IMR-90 (cell line): ENCODE data around the gene RGPD5. TPM values are rescaled to one million over a fixed set of nuclear protein-coding genes. Genes with fewer than 3 reads are reported as not detected.
"Not testable (repeated sequence)": the region's sequence is repeated elsewhere in the genome, so short reads cannot be mapped to it uniquely, and the experiment has no call there.

Experiments used
- ATAC-seq: fragments of 200-7000 bp; cut with Tn5 transposase; 2 replicates; pipeline ENCODE4 v1.9.1; 2020; ENCODE audit warnings: low read depth, mild to moderate bottlenecking, moderate library complexity
- BruUV-seq: library from RNA; stranded (reverse); fragments of 400-500 nt; replicated peaks from 2 replicates; lab custom pipeline; 2021; lab: Mats Ljungman, UMichigan
- CTCF ChIA-PET: fragments of 300-600 bp; formaldehyde crosslinking; extraction: SDS; loops from one replicate; lab custom pipeline; 2021; ENCODE audit warnings: antibody characterized with exemption; lab: Yijun Ruan, JAX
- POLR2A ChIA-PET: fragments of 300-600 bp; sonication (Branson Sonifier 250); formaldehyde crosslinking; loops from one replicate; lab custom pipeline; 2022; ENCODE audit warnings: antibody characterized with exemption; ENCODE audit not compliant: unreplicated experiment; lab: Charles Lee
- DNase-seq: peaks from one replicate; pipeline ENCODE4 v3.0.0; 2013
- H2AFZ ChIP-seq: replicated peaks from 2 replicates; pipeline ENCODE3; 2013; ENCODE audit warnings: low read length, mild to moderate bottlenecking; ENCODE audit not compliant: poor library complexity
- H2AK5ac ChIP-seq: 2 replicates; pipeline ENCODE4 v1.6.1; 2013; ENCODE audit warnings: low read depth, low read length, inconsistent platforms
- H2AK9ac ChIP-seq: replicated peaks from 2 replicates; pipeline ENCODE3; 2013; ENCODE audit warnings: mild to moderate bottlenecking, low read depth, low read length, moderate library complexity; ENCODE audit not compliant: poor library complexity
- H2BK120ac ChIP-seq: 2 replicates; pipeline ENCODE4 v1.6.1; 2013; ENCODE audit warnings: low read depth, low read length, inconsistent platforms
- H2BK15ac ChIP-seq: 3 replicates; pipeline ENCODE4 v1.6.1; 2013; ENCODE audit warnings: low read depth, low read length, inconsistent platforms
- H2BK20ac ChIP-seq: 2 replicates; pipeline ENCODE4 v1.6.1; 2013; ENCODE audit warnings: low read depth, mild to moderate bottlenecking, inconsistent platforms, low read length, moderate library complexity
- H2BK5ac ChIP-seq: 2 replicates; pipeline ENCODE4 v1.6.1; 2013; ENCODE audit warnings: mild to moderate bottlenecking, low read depth, low read length, inconsistent platforms; ENCODE audit not compliant: poor library complexity, severe bottlenecking
- H3K14ac ChIP-seq: replicated peaks from 2 replicates; pipeline ENCODE4 v1.6.1; 2013; ENCODE audit warnings: low read depth, low read length, inconsistent platforms
- H3K18ac ChIP-seq: 2 replicates; pipeline ENCODE4 v1.6.1; 2013; ENCODE audit warnings: low read depth, low read length, control low read depth
- H3K23ac ChIP-seq: 2 replicates; pipeline ENCODE4 v1.6.1; 2013; ENCODE audit warnings: low read depth, low read length, inconsistent platforms
- H3K27ac ChIP-seq: 2 replicates; pipeline ENCODE4 v1.5.1; 2013; ENCODE audit warnings: mild to moderate bottlenecking, control low read depth, low read length; ENCODE audit not compliant: insufficient read depth
- H3K27me3 ChIP-seq: 2 replicates; pipeline ENCODE4 v1.6.1; 2013; ENCODE audit warnings: low read length; ENCODE audit not compliant: control insufficient read depth, insufficient read depth
- H3K36me3 ChIP-seq: 2 replicates; pipeline ENCODE4 v1.6.1; 2013; ENCODE audit warnings: low read length, mixed read lengths; ENCODE audit not compliant: control insufficient read depth, insufficient read depth
- H3K4ac ChIP-seq: 2 replicates; pipeline ENCODE4 v1.6.1; 2013; ENCODE audit warnings: low read depth, low read length, inconsistent platforms
- H3K4me1 ChIP-seq: 2 replicates; pipeline ENCODE4 v1.6.1; 2013; ENCODE audit warnings: low read length, mixed read lengths; ENCODE audit not compliant: control insufficient read depth, insufficient read depth
- H3K4me2 ChIP-seq: 2 replicates; pipeline ENCODE4 v1.6.1; 2013; ENCODE audit warnings: low read depth, mild to moderate bottlenecking, control low read depth, low read length, moderate library complexity
- H3K4me3 ChIP-seq: 2 replicates; pipeline ENCODE4 v1.5.1; 2013; ENCODE audit warnings: low read depth, mild to moderate bottlenecking, control low read depth, low read length, moderate library complexity; ENCODE audit not compliant: insufficient read depth
- H3K56ac ChIP-seq: 2 replicates; pipeline ENCODE4 v1.6.1; 2013; ENCODE audit warnings: low read length, inconsistent platforms; ENCODE audit not compliant: insufficient read depth; ENCODE audit errors: extremely low read depth
- H3K79me1 ChIP-seq, 2 experiments: 2 replicates each; pipeline ENCODE4 v1.6.1; 2013; ENCODE audit warnings: low read length in 2 of 2, inconsistent platforms in 1 of 2, low read depth in 1 of 2
- H3K9ac ChIP-seq: 2 replicates; pipeline ENCODE4 v1.6.1; 2013; ENCODE audit warnings: low read depth, low read length, control low read depth
- H3K9me1 ChIP-seq: 2 replicates; pipeline ENCODE4 v1.6.1; 2013; ENCODE audit warnings: low read length, inconsistent platforms; ENCODE audit not compliant: insufficient read depth
- H3K9me3 ChIP-seq: 2 replicates; pipeline ENCODE4 v1.6.1; 2013; ENCODE audit warnings: low read length; ENCODE audit not compliant: control insufficient read depth, insufficient read depth
- H4K20me1 ChIP-seq: 2 replicates; pipeline ENCODE4 v1.6.1; 2013; ENCODE audit warnings: low read length, inconsistent platforms; ENCODE audit not compliant: insufficient read depth
- H4K5ac ChIP-seq: 2 replicates; pipeline ENCODE4 v1.6.1; 2013; ENCODE audit warnings: mild to moderate bottlenecking, low read depth, low read length, control low read depth
- H4K8ac ChIP-seq, 2 experiments: 2 replicates each; pipeline ENCODE4 v1.6.1; 2013; ENCODE audit warnings: low read depth in 2 of 2, low read length in 2 of 2, control low read depth in 1 of 2, inconsistent platforms in 1 of 2
- H4K91ac ChIP-seq: 2 replicates; pipeline ENCODE4 v1.6.1; 2013; ENCODE audit warnings: low read depth, low read length, inconsistent platforms; ENCODE audit not compliant: insufficient read depth
- WGBS, 2 experiments: methylation state at CpG; one replicate each; pipeline versions ENCODE4 v1.1.5 to v1.1.7; 2013; ENCODE audit warnings: missing lambda C conversion rate in 2 of 2; ENCODE audit not compliant: insufficient read length in 1 of 2; ENCODE audit errors: extremely low coverage in 2 of 2; 5-methylcytosine and 5-hydroxymethylcytosine counted together
- dilution Hi-C: fragments of 300-500 bp; cut with HindIII; formaldehyde crosslinking; loops from one replicate; pipeline ENCODE4 v1.14.3; 2018; ENCODE audit warnings: low sequenced_read_pairs; ENCODE audit not compliant: unreplicated experiment
- in situ Hi-C: fragments of 300-500 bp; cut with MboI; formaldehyde crosslinking; loops from 3 replicates; pipeline ENCODE4 v1.14.3; 2019; ENCODE audit warnings: low sequenced_read_pairs, inconsistent platforms, mixed read lengths
- intact Hi-C: fragments of 100-400 bp; cut with micrococcal nuclease; formaldehyde crosslinking; loops from 2 replicates; pipeline ENCODE4 v1.10.0; 2022
- polyA plus RNA-seq, 3 experiments: library from polyadenylated mRNA; depleted of rRNA; stranded (reverse); fragments of >200 nt; gene quantifications; 2 replicates each; pipeline ENCODE4 v1.2.3, GENCODE V29; 2012; ENCODE audit warnings: low replicate concordance in 1 of 3
- total RNA-seq: library from RNA; depleted of rRNA; stranded (reverse); fragments of >200 nt; gene quantifications from 2 replicates; pipeline ENCODE4 v1.2.3, GENCODE V29; 2012

Gene RGPD5
- total and polyA plus RNA-seq, 2 of the 4 experiments (the other 2 are of a cell fraction), result 2.5 to 14.3 TPM

DNA sequence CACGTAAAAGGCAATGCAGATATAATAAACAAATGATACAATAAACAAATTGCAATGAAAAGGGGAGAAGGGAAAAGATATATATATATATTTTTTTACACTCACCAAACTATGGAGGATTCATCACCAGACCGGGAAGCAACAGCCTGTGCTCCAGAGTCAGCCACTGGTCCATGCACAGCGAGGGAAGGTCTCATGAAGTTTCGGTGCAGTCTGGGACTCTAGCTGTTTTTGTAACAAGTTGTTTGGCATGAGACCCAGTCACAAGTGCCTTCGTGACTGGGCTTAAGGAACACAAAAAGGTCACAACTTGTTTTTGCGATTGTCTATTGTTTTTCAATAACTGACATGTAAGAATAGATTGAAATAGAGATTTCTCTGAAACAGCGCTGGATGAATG, 99.6 kb downstream of the RGPD5 start:
- H3K4ac ChIP-seq, H3K27ac ChIP-seq, H3K9me1 ChIP-seq, H3K9ac ChIP-seq, H3K18ac ChIP-seq, CTCF ChIA-PET, H3K14ac ChIP-seq, H2BK120ac ChIP-seq, H3K9me3 ChIP-seq, H2BK20ac ChIP-seq, DNase-seq, H2AFZ ChIP-seq, H3K23ac ChIP-seq, H3K79me1 ChIP-seq, H3K4me1 ChIP-seq, intact Hi-C loops, H3K36me3 ChIP-seq, H3K4me3 ChIP-seq, H2BK5ac ChIP-seq, H4K5ac ChIP-seq, POLR2A ChIA-PET, dilution Hi-C loops, in situ Hi-C loops, H4K20me1 ChIP-seq, H3K56ac ChIP-seq, H2AK9ac ChIP-seq, H3K27me3 ChIP-seq, ATAC-seq, H2BK15ac ChIP-seq, H4K8ac ChIP-seq, BruUV-seq, H3K4me2 ChIP-seq, H2AK5ac ChIP-seq, H4K91ac ChIP-seq: not testable (repeated sequence)
- no CpG with 5 or more reads among the region's 7 CpGs for WGBS, 2 experiments

DNA sequence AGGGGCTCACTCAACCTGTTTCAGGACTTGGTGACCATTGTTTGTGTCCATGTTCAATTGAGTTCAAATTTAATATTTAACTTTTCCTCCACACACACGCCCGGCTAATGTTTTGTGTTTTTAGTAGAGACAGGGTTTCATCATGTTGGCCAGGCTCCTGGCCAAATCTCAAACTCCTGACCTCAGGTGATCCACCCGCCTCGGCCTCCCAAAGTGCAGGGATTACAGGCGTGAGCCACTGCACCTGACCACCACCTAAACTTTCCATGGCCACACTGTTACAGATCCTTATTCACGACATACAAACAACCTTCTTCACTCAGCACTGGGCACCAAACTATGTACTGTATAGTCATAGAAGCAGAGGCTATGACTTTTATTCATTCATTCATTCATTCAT, 100.0 kb downstream of the RGPD5 start:
- in situ Hi-C loops, CTCF ChIA-PET, H3K9me3 ChIP-seq, H3K4me2 ChIP-seq, H2AK5ac ChIP-seq, H2AFZ ChIP-seq, H4K20me1 ChIP-seq, H3K27ac ChIP-seq, H3K56ac ChIP-seq, H3K27me3 ChIP-seq, dilution Hi-C loops, H3K9me1 ChIP-seq, H2AK9ac ChIP-seq, H3K9ac ChIP-seq, H2BK20ac ChIP-seq, H3K79me1 ChIP-seq, intact Hi-C loops, H2BK15ac ChIP-seq, H3K4ac ChIP-seq, ATAC-seq, H2BK120ac ChIP-seq, H4K5ac ChIP-seq, H3K36me3 ChIP-seq, POLR2A ChIA-PET, H4K91ac ChIP-seq, BruUV-seq, H3K23ac ChIP-seq, H4K8ac ChIP-seq, H3K4me3 ChIP-seq, DNase-seq, H3K14ac ChIP-seq, H3K18ac ChIP-seq, H3K4me1 ChIP-seq, H2BK5ac ChIP-seq: not testable (repeated sequence)
- no CpG with 5 or more reads among the region's 6 CpGs for WGBS, 2 experiments
